ENCODE data around the gene NALCN. TPM values are rescaled to one million over a fixed set of nuclear protein-coding genes. Genes with fewer than 3 reads are reported as not detected.

Gene NALCN
- total RNA-seq, 1 donor from 2014 or later, result 0.35 TPM

DNA sequence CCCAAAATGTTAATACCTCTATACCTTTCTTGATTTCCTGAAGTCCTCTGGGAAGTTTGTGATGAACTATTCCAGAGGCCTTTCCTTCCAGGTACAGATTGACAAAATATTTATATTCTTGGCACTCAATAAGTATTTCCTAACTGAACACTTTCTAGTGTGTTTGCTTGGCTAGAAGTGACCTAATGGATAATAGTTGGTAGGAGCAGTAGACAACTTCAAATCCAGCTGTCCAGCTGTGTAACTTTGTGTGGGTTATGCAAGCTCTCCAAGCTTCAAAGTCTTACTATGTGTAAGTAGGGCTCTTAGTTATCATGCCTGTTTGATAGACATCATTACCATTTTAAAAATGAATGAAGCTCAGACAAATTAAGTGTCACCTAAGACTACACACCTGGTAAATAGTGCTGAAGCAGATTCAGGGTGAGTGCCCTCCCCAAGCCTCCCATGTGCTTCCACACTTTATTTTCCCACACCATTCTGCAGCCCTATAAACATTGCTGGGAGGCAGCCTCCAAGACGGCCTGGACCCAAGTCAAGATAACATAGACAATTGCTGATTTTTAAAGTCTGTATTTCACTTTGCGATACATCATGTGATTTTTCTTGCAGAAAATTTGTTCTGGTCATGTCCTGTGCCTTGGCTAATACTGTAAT, 196.6 kb downstream of the NALCN start:
- Mint-ChIP-seq H3K27ac (ENCODE audit: unreplicated experiment) (no peak overlapping the region), H3K4me3 (no peak overlapping the region), H3K27me3 (ENCODE audit: low read depth) (no peaks in the 10 kb centered on the region), H3K36me3 (ENCODE audit: low read depth) (no peaks in the 10 kb centered on the region), H3K4me1 (no peaks in the 10 kb centered on the region), H3K9me3 (peaks cover 2% of the 10 kb centered on the region)
- no peak for DNase-seq (ENCODE audit: low read depth, low spot score)
- TF ChIP-seq, protein P1, sequence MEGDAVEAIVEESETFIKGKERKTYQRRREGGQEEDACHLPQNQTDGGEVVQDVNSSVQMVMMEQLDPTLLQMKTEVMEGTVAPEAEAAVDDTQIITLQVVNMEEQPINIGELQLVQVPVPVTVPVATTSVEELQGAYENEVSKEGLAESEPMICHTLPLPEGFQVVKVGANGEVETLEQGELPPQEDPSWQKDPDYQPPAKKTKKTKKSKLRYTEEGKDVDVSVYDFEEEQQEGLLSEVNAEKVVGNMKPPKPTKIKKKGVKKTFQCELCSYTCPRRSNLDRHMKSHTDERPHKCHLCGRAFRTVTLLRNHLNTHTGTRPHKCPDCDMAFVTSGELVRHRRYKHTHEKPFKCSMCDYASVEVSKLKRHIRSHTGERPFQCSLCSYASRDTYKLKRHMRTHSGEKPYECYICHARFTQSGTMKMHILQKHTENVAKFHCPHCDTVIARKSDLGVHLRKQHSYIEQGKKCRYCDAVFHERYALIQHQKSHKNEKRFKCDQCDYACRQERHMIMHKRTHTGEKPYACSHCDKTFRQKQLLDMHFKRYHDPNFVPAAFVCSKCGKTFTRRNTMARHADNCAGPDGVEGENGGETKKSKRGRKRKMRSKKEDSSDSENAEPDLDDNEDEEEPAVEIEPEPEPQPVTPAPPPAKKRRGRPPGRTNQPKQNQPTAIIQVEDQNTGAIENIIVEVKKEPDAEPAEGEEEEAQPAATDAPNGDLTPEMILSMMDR (conservative IDR thresholded peaks at IDR 0.05), result no peak

GRCh38 chr13:101218484-101218883, 197.8 kb downstream of the NALCN start:
- Mint-ChIP-seq H3K36me3 (ENCODE audit: low read depth) (no peaks in the 10 kb centered on the region), H3K4me1 (no peaks in the 10 kb centered on the region), H3K4me3 (no peak overlapping the region), H3K27me3 (ENCODE audit: low read depth) (no peaks in the 10 kb centered on the region), H3K27ac (ENCODE audit: unreplicated experiment) (no peak overlapping the region), H3K9me3 (peaks cover 2% of the 10 kb centered on the region)
- no peak for DNase-seq (ENCODE audit: low read depth, low spot score)
- TF ChIP-seq, protein P1 (conservative IDR thresholded peaks at IDR 0.05), result no peak

DNA sequence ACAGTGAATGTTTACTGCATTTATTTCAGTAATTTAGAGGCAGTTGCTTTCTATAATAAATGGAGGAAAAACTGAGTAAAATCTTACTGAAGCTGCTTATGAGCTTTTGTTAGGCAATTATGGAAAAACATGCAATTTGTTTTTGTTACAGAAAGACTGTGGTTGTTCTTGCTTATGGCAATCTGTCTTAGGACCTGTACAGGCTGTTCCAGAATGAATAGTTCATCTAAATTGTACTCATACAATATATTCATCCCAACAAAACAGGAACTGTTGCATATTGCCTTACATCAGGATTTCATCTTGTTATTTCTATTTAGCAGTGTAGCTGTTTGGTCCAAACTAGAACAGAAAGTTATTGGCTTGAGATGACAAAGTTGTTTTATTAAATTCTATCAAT, 199.2 kb downstream of the NALCN start:
- Mint-ChIP-seq H3K9me3 (peaks cover 7% of the 10 kb centered on the region), H3K27ac (ENCODE audit: unreplicated experiment) (no peak overlapping the region), H3K27me3 (ENCODE audit: low read depth) (no peaks in the 10 kb centered on the region), H3K4me3 (no peak overlapping the region), H3K36me3 (ENCODE audit: low read depth) (no peaks in the 10 kb centered on the region), H3K4me1 (no peaks in the 10 kb centered on the region)
- no peak for DNase-seq (ENCODE audit: low read depth, low spot score)
- TF ChIP-seq, protein P1 (conservative IDR thresholded peaks at IDR 0.05), result no peak

DNA sequence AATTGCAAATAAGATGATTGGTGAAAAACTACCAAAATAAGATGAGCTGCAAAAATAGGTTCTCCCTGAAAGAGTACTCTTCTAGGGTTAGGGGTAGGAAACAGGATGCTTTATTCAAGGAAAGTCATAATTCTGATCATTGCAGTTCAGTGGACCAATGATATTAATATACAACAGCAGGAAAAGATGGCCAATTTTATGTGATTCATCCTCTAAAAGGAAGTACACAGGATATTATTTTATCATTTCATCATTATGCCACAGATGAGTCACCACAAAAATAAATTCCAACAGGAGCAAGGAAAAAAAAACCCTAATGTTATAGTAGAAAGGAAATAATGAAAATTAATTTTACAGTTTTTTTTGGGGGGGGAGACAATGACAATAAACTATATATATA, 205.0 kb downstream of the NALCN start:
- no peaks in the 10 kb centered on the region for H3K27me3 Mint-ChIP-seq (ENCODE audit: low read depth)
- H3K4me1 Mint-ChIP-seq, result no peaks in the 10 kb centered on the region
- DNase-seq (ENCODE audit: low read depth, low spot score), result no peak
- H3K9me3 Mint-ChIP-seq, result peaks cover 15% of the 10 kb centered on the region
- no peaks in the 10 kb centered on the region for H3K36me3 Mint-ChIP-seq (ENCODE audit: low read depth)
- no peak overlapping the region for H3K27ac Mint-ChIP-seq (ENCODE audit: unreplicated experiment)
- TF ChIP-seq, protein P1 (conservative IDR thresholded peaks at IDR 0.05), result no peak
- no peak overlapping the region for H3K4me3 Mint-ChIP-seq

- DNase-seq (ENCODE audit: low read depth, low spot score), result no peak
- H3K27ac Mint-ChIP-seq (ENCODE audit: unreplicated experiment), result no peak overlapping the region
- H3K4me1 Mint-ChIP-seq, result no peaks in the 10 kb centered on the region
- peaks cover 15% of the 10 kb centered on the region for H3K9me3 Mint-ChIP-seq
- H3K36me3 Mint-ChIP-seq (ENCODE audit: low read depth), result no peaks in the 10 kb centered on the region
- TF ChIP-seq, protein P1 (conservative IDR thresholded peaks at IDR 0.05), result no peak
- H3K4me3 Mint-ChIP-seq, result no peak overlapping the region
- no peaks in the 10 kb centered on the region for H3K27me3 Mint-ChIP-seq (ENCODE audit: low read depth)
These were observed 205.5 kb downstream of the NALCN start for GRCh38 chr13:101210774-101211173.

All from neural crest cell (in vitro differentiated cells).